Measurements from ENCODE around the gene SZT2.
A peak's percentile ranks its signal among the peaks of the same experiment; 100 is the strongest.

Gene SZT2

GRCh38 chr1:43437031-43437973 lies 47.6 kb downstream of the SZT2 start:
- H3K4me3 ChIP-seq: no peak overlapping the region
- peak; percentile 56 for DNase-seq (ENCODE audit: low spot score)
- TF ChIP-seq CTCF (IDR thresholded peaks at IDR 0.05): no peak
- H3K27ac ChIP-seq: no peak overlapping the region

- TF ChIP-seq CTCF (IDR thresholded peaks at IDR 0.05): no peak
- no peak overlapping the region for H3K4me3 ChIP-seq
- peak; percentile 47 for DNase-seq (ENCODE audit: low spot score)
- no peak overlapping the region for H3K27ac ChIP-seq
These were observed 48.3 kb downstream of the SZT2 start for GRCh38 chr1:43438006-43438405.

GRCh38 chr1:43438576-43438952 lies 48.9 kb downstream of the SZT2 start:
- Histone ChIP-seq H3K4me3 (no peak overlapping the region), H3K27ac (no peak overlapping the region)
- TF ChIP-seq CTCF (IDR thresholded peaks at IDR 0.05): no peak
- DNase-seq (ENCODE audit: low spot score): peak; percentile 31

GRCh38 chr1:43438953-43439581 lies 49.4 kb downstream of the SZT2 start:
- no peak for TF ChIP-seq CTCF (IDR thresholded peaks at IDR 0.05)
- peak; percentile 68 for DNase-seq (ENCODE audit: low spot score)

GRCh38 chr1:43439781-43440180 lies 50.1 kb downstream of the SZT2 start:
- no peak overlapping the region for H3K27ac ChIP-seq
- H3K4me3 ChIP-seq: no peak overlapping the region
- no peak for TF ChIP-seq CTCF (IDR thresholded peaks at IDR 0.05)
- peak; percentile 56 for DNase-seq (ENCODE audit: low spot score)

More at GRCh38 chr1:43438953-43439581, 49.4 kb downstream of the SZT2 start:
- H3K4me3 ChIP-seq: no peak overlapping the region
- no peak overlapping the region for H3K27ac ChIP-seq

GRCh38 chr1:43440358-43440757 lies 50.7 kb downstream of the SZT2 start:
- Histone ChIP-seq H3K4me3 (no peak overlapping the region), H3K27ac (no peak overlapping the region)
- peak; percentile 35 for DNase-seq (ENCODE audit: low spot score)
- TF ChIP-seq CTCF (IDR thresholded peaks at IDR 0.05): no peak

Data from coronary artery (tissue), 2 donors.